ENCODE measurements around the gene RPRD1A.
A peak's percentile ranks its signal among the peaks of the same experiment; 100 is the strongest.
"Not testable (repeated sequence)": the region's sequence is repeated elsewhere in the genome, so short reads cannot be mapped to it uniquely, and the experiment has no call there.

The RPRD1A gene

DNA sequence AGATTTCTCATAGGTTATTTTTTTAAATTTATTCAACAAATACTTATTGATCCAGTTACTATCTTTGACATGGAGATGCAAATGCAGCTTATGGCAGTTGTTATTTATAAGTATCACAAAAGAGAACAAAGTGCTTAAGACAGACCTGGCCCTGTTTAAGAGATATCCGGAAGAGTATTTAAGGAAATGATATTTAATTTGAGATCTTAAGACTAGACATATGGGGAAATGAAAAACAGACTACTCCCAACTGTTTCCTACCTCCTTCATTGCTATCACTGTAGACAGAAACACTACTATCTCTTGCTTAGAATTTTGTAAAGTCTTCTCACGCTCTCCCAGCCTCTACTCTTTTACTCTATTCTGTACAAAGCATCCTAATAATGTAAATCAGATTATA is 36.0 kb downstream of the RPRD1A start:
- DNase-seq (ENCODE audit: low read depth in 2 of 2) = no peak

DNA sequence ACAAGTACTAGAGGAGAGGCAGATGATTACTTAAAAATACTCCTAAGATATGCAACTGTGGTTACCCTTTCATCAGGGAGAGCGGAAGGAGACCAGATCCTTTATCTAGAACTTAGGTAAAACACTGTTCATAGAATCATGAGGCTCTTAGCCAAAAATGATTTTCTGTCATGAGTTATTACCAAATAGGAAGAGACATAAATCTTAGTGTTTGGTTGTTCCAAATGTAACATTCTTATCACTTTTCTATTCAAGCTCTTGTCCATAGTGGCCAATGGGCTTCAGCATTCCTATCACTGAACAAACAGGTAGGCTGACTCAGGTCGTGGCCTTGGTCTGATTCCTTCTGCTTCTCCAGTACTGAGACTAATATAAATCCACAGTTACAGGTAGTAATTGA is 38.5 kb downstream of the RPRD1A start:
- no peak for DNase-seq (ENCODE audit: low read depth in 2 of 2)

DNA sequence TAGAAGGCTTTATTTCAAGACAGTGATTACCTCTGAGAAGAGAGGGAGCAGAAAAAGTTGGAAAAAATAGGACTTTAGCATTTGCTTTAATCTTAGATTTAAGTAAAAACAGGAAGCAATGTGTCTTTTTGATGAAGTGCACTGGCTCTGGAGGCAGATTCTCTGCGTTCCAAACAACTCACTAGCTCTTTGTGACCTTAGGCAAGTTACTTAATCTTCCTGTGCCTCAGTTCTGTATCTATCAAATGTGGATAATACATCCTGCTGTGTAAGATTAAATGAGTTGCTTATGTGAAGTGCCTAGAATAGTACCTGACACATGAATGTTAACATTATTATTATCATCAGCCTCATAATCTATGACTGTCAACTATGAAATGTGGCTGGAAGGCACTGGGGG is 42.3 kb downstream of the RPRD1A start:
- DNase-seq (ENCODE audit: low read depth in 2 of 2) = no peak

DNA sequence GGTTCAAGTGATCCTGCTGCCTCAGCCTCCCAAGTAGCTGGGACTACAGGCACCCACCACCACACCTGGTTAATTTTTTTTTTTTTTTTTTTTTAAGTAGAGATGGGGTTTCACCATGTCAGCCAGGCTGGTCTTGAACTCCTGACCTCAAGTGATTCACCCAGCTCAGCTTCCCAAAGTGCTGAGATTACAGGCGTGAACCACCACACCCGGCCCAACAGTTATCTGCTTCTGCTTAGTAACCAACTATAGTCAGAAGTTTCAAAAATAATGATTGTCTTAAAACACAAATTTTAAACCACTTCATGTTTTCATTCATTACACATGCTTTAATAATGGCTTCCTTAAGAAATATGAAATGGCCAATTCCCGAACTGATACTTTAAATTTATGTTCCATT is 43.1 kb downstream of the RPRD1A start:
- not testable (repeated sequence) for DNase-seq (ENCODE audit: low read depth in 2 of 2)

DNA sequence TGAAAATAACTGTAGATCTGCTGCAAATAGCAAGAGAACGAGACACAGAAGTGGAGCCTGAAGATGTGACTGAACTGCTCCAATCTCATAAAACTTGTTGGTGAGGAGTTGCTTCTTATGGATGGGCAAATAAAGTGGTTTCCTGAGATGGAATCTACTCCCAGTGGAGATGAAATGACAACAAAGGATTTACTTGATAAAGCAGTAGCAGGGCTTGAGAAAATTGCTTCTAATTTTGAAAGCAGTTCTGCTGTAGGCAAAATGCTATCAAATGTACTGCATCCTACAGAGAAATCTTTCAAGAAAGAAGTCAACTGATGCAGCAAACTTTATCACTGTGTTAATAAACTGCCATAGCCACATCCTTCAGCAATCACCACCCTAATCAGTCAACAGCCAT is 44.0 kb downstream of the RPRD1A start:
- no peak for DNase-seq (ENCODE audit: low read depth in 2 of 2)

DNA sequence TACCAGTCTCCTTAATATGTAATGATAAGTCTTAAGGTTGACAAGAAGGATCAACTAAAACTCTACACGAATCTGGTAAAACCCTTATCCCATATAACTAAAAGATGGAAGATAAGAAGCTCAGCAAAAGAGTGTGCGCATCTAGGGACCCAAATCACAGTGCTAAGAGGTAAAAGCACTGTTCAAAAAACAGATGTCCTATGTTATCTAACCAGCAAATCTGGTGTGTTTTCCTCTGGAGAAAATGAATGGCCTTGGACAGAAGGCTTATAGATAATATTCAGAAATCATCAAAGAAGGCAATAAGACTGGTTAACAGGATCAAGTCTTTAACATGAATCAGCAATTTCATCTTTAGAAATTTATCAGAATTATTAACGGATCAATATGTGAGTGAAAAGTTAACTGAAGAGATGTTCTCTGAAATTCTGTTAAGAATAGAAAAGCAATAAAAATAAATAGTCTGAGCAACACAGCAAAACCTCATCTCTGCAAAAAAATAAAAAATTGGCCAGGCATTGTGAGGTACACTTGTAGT is 47.1 kb downstream of the RPRD1A start:
- no peak for DNase-seq (ENCODE audit: low read depth in 2 of 2)

DNA sequence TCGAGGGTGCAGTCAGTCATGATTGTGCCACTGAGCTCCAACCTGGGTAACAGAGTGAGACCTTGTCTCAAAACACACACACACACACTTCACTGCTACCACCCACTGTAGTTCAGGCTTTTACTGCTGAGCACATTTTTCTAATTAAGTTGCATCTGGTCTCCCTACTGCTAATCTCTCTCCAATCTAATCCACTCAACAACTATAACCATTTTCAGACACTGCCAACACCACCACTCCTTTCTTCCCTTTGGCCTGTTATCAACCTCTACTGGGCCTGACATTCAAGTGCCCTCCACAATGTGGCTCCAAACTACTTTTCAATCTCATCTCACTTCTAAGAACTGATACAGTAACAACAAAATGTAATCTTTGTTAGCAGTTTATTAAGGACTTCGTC is 50.1 kb downstream of the RPRD1A start:
- no peak for DNase-seq (ENCODE audit: low read depth in 2 of 2)

DNA sequence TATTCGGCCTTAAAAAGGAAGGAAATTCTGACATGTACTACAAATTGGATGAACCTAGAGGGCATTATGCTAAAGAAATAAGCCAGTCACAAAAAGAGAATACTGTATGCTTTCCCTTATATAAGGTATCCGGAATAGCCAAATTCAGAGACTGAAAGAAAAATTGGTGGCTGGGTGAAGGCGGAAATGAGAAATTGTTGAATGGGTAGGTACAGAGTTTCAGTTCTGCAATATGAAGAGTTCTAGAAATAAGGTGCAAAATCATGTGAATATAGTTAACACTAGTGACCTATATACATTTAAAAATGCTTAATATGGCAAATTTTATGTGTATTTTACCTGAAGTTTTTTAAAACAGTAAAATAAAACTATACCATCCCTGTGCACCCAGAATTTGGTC is 51.7 kb downstream of the RPRD1A start:
- DNase-seq (ENCODE audit: low read depth in 2 of 2) = no peak

DNA sequence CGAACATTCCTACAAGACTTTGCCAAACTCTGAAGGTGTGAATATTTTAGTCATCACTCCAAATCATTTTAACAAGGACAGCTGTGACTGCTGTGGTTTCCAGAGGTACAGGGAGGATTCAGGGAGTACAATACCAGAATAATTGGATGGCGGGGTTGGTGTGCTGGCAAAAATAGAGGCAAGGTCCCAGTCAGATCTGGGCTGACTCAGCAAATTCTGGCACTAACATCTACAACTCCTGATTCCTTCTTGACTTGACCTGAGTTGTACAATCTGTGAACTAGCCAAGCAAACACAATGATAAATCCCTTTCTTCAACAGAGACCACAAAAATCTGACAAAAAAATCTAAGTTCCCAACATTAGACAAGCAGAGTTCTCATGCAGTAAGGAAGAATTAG is 54.5 kb downstream of the RPRD1A start:
- DNase-seq (ENCODE audit: low read depth in 2 of 2) = no peak

DNA sequence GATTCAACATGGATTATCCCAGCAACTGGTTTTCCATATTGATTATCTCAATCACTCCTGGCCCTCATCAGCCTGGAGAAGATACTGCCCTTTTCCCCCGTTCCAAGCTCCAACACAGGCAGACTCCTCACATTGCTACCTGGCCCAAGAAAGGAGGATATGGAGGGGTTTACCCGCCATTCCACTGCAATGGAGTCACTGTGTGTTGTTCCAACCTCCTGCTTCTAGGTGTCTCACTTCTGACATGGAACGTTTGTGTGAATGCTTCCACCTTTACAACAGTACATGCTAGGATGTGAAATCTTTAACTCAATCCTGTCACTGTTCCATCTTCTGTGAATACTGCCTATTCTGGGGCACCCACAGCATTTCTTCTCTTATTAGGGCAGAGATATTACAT is 58.1 kb downstream of the RPRD1A start:
- no peak for DNase-seq (ENCODE audit: low read depth in 2 of 2)

DNA sequence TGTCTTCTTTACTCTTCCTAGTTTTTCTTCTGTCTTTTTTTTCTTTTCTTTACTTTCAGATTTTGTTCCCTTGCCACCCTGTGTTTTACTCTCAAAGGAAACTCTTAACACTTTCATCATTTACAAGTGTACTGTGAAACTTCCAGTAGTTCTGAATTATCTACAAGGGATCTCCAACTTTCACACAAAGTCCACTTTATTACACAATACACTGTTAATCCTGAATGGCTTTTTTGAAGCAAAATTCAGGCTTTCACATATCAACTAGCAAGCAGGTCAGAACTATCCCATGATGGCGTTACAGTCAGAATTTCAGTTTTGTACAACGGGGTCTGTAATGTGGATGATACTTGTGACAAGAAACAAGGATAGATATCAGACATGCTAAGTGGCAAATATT is 60.4 kb downstream of the RPRD1A start:
- DNase-seq (ENCODE audit: low read depth in 2 of 2) = no peak

DNA sequence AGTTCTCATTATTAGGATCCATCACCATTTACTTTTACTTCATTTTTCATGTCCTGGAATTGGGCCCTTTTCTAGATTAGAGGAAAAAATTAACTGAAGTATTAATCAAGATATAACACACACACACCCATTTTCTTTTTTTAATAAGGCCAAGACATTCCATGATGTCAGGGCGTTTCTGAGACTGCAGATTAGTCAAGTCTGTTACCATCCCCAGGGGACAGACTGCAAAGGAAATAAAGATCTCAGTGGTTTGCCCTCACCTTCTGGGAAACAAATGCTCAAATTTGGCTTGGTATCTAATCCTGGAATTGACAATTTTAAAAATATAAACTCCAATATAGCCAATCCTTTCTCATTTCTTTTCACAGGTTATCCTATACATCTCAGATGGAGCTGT is 67.4 kb downstream of the RPRD1A start:
- DNase-seq (ENCODE audit: low read depth in 2 of 2) = no peak

DNA sequence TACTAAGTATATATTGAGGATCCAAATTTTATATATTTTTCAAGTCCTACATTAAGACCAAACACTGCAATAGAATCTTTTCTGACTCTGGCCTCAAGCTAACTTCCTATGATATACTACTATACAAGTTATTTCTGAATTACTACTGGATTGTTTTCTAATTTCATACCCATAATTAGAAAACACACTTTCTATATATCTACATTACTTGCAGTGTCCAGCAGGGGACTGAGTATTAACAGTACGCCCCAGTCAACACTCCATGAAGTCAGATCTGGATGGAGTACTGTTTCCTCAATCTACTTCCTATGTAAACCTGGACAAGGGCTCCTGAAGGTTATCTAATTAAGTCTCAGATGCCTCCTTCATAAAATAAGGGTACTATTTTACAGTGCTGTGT is 68.4 kb downstream of the RPRD1A start:
- no peak for DNase-seq (ENCODE audit: low read depth in 2 of 2)

DNA sequence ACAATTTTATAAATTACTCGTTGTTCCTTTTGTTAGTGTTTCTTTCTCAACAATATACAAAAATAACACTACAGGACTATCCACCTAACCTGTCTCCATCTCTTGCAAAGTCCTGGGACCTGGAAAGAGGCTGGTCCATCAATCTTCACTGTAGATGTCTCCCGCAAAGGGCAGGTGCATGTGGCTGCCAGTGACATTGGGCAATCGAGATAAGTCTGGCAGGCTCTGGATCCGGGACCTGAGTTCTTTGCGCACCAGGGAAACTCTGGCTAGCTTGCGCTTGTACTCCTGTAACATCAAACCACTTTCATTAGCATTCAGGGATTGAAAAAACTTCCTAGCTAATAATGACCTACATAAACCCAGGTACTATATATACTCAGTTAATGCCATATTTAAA is 74.3 kb downstream of the RPRD1A start:
- no peak for DNase-seq (ENCODE audit: low read depth in 2 of 2)

DNA sequence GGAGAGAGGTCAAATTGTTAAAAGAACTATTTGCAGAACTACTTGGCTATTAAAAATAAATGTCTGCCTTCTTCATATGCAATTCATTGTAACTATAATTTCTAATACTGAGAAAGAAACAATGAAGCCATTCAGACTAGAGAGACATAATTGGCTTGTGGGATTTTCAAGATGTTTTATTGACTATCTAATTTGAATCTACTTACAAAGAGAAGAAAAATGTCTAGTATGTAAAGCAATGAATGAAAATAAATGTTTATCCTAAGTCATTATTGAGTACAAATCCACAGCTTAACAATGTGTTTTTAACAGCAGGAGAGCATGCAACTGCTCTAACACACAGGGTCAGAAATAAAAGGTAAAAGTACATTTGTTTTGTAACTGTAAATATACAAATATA is 75.7 kb downstream of the RPRD1A start:
- no peak for DNase-seq (ENCODE audit: low read depth in 2 of 2)

DNA sequence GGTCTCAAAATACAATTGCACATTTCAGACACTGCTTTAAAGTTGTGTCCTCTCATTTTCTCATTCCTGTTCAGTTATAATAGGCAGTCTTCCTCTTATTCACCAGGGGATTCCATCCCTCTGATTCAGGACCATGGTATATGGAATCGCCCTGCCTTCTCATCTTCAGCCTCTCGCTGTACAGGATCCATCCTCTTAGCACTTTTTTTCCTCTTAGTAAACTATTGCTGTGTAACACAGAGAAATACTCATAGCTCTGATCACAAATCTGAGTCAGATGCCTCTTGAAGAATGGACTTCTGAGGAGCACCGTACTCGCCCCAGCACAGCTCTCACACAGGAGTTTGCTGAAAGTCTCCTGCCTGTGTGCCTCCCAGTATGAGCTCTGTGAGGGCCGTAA is 83.5 kb downstream of the RPRD1A start:
- DNase-seq (ENCODE audit: low read depth in 2 of 2) = peak; percentile 70 to 71

DNA sequence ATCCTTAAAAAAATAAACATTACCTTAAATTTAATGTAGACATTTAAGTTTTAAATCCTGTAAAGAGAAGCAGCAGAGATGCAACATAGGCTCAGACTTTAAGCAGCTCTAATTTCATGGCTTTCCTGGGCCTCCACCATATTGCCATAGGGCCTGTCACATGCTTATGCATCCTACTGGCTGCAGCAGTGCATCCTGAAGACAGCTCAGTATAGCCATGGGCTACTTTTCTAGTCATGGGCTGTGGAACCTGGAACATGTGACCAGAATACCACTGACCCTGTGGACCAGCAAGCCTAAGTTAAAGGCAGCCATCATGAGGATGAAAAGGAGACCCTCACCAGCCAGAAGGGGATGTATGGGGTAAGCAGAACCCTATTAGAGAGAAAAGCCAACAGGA is 84.2 kb downstream of the RPRD1A start:
- no peak for DNase-seq (ENCODE audit: low read depth in 2 of 2)

DNA sequence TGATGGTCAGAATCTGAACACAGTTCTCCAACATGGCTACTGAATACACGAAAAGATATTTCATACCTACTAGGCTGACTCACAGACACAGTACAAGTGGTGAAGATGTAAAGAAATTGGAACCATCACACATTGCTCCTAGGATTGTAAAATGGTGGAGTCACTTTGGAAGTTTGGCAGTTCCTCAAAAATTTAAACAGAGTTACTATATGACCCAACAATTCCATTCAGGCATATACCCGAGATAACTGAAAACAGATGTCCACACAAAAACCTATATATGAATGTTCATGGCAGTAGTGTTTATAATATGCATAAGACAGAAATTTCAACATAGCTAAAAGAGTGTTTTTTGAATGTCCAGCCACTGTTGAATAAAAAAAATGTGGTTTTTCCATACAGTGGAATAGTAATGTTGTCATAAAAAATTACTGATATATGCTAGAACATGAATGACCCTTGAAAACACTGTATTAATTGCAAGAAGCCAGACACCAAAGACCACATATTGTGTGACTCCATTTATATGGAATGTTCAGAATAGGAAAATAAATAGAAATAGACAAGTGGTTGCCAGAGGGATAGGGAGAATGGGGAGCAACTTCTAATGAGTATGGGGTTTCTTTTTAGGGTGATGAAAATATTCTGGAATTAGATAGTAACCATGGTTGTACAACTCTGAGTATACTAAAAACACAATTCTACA is 84.8 kb downstream of the RPRD1A start:
- DNase-seq (ENCODE audit: low read depth in 2 of 2) = peak; percentile 95 to 97

DNA sequence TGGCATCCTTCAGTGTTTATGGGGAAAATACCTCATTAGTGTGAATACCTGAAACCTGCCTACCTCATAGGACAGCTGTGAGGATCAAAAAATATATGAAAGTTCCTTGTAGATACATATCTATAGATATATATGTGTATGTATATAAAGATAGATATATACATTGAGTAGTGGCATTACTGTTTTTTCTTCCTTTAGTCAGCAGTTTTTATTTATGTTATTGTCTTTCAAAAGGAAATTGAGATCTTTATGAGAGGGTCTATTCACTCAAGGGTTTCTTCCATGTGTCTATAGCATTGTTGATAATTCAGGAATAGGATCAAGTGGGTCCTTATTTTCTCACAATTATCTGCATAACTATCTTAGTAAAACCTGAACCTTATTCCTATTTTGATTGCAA is 88.2 kb downstream of the RPRD1A start:
- no peak for DNase-seq (ENCODE audit: low read depth in 2 of 2)

DNA sequence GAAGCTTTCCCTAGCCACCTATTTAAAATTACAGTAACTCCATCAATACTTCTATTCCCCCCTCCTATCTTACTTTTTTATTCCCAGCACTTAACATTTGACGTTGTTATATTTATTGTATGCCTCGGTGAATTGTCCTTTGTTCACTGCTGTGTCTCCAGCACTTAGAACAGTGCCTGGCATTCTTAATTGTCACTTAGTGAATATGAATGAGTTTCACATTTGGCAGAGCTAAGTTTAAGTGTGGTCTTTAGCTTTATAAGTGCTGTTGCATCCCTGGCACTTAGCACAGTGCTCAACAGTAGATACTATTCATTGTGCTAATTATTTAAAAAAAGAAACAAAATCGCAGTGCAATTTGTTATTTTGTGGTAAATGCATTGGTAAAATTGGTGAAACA is 93.2 kb downstream of the RPRD1A start:
- DNase-seq (ENCODE audit: low read depth in 2 of 2) = no peak

DNA sequence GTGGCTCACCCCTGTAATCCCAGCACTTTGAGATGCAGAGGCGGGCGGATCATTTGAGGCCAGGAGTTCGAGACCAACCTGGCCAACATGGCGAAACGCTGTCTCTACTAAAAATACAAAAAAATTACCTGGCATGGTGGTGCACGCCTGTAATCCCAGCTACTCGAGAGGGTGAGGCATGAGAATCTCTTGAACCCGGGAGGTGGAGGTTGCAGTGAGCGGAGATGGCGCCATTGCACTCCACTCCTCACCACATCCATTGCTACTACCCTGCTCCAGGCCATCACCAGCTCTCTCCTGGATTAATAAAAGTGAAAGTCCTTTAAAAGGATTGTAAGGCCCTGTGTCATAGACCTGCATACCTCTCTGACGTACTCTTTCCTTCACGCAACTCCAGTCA is 93.7 kb downstream of the RPRD1A start:
- DNase-seq (ENCODE audit: low read depth in 2 of 2) = no peak

DNA sequence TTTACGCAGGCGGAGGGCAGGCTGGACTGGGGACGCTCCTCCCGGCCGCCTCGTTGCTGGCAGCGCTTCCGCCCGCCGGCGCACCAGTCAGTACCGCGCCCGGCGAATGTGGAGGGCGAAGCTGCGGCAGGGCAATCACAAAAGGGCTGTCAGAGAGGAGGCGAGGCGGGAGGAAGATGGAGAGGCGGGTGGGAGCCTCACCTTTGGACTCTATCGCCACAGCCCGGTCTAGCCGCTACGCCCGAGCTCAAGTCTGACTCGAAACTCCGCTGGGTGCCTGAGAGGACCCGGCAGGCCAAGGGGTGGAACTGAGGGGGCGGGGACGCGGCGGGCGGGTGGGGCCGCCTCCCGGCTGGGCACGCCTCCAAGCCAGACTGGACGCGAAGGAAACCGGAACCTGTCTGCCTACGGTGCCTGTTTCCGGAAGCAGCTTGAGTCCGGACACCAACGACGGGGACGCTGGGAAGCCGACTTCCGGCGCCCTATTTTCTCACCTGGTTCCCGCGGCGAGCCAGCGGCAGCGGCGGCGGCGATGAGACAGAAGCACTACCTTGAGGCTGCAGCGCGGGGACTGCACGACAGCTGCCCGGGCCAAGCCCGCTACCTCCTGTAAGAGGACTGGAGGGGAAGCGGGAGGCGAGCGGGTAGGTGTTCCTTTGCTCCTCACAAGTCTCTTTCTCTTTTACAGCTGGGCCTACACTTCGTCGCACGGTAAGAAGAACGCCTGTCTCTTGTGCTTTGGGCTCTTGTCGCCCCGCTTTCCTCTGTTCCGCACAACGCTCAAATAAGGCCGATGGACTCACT is 95.0 kb downstream of the RPRD1A start, which contains the start of gene RMP24:
Gene RMP24 (plus strand): TSS at position 483 of the 804 bp plus-strand sequence.
- peak; percentile 89 to 90 for DNase-seq (ENCODE audit: low read depth in 2 of 2)

DNA sequence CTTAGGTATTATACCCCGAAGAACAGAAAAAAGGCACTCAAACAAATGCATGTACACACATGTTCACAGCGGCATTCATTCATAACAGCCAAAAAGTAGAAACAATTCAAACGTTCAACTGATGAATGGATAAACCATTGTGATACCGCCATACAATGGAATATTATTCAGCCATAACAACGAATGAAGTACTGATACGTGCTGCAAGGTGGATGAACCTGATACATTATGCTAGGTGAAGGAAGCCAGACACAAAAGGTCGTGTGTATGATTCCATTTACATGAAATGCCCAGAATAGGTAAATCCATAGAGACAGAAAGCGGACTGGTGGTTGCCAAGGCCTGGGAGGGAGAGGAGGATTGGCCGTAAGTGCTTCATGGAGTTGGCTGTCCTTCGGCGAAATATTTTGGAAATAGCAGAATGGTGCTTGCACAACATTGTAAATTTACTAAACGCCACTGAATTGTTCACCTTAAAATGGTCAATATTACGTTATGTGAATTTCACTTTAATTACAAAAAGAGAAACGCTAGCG is 95.6 kb downstream of the RPRD1A start:
- DNase-seq (ENCODE audit: low read depth in 2 of 2) = no peak
